Activated T-cell treated with anti-CD3 and anti-CD28 coated beads, Interleukin-2, amount 50 U/mL, for 24 hours (primary cell): Measurements from ENCODE around the gene ACADL.
A peak's percentile ranks its signal among the peaks of the same experiment; 100 is the strongest.

Experiments used
- DNase-seq: peaks from one replicate; pipeline ENCODE4 v3.0.0-alpha.2; 2020
- H3K27ac Mint-ChIP-seq: 2 replicates; pipeline ENCODE4 v1.8.0; 2020; ENCODE audit warnings: mild to moderate bottlenecking, mixed read lengths
- H3K27me3 Mint-ChIP-seq: 2 replicates; pipeline ENCODE4 v1.8.0; 2020; ENCODE audit warnings: mixed read lengths
- H3K36me3 Mint-ChIP-seq: 2 replicates; pipeline ENCODE4 v1.8.0; 2020; ENCODE audit warnings: low read depth, mixed read lengths
- H3K4me1 Mint-ChIP-seq: 2 replicates; pipeline ENCODE4 v1.8.0; 2020; ENCODE audit warnings: low read depth, mixed read lengths
- H3K4me3 Mint-ChIP-seq: 2 replicates; pipeline ENCODE4 v1.8.0; 2020; ENCODE audit warnings: mild to moderate bottlenecking, moderate library complexity, mixed read lengths
- H3K9me3 Mint-ChIP-seq: 2 replicates; pipeline ENCODE4 v1.8.0; 2020; ENCODE audit warnings: mixed read lengths

The ACADL gene

DNA sequence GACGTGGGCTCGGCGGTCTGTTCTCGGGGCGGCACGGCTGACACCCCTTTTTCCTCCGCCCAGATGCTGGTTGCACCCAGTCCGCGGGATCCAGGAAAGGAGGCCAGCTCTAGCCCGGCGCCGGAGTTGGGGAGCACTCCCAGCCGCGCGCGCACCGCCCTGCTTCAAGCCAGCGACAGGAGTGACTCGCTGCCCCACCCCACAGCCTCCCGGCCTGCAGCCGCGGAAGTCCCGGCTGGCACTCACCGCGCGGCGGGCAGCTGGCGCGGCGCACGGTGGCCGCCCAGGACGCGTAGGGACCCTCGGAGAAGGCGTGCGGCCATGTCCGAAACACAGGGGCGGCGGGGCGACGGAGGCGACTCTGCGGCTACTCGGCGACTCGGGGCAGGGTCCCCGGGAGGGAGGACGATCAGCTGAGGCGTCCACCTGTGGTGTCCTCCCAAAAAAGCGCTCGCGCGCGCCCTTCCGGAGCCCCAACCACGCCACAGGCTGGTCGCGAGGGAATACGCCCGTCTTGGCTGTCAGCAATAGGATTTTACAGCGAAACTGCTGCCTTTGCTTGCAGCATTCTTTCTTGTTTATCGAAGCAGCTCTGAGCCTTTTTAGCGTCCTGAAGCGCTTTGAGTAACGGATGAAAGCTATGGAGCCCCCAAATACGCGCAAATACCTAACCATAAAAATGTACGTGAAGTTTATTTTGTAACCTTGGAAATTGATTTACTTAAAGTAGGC is at the start of gene ACADL:
ACADL (minus strand) TSS at position 507 of the 732 bp plus-strand sequence; CDS start at position 323, 184 bp downstream.
- peak; percentile 31 for DNase-seq
- Mint-ChIP-seq H3K27ac (no peak within 1 kb of the TSS), H3K9me3 (no peaks in the 10 kb centered on the region), H3K27me3 (peaks cover 77% of the 10 kb centered on the region), H3K4me1 (peaks cover 10% of the 10 kb centered on the region), H3K4me3 (peak within 1 kb of the TSS; percentile 34), H3K36me3 (no peaks in the 10 kb centered on the region)

GRCh38 chr2:210271300-210271699 is 46.1 kb upstream of the ACADL start:
- no peaks in the 10 kb centered on the region for H3K36me3 Mint-ChIP-seq
- H3K27ac Mint-ChIP-seq = no peak overlapping the region
- H3K4me3 Mint-ChIP-seq = no peak overlapping the region
- H3K9me3 Mint-ChIP-seq = no peaks in the 10 kb centered on the region
- no peak for DNase-seq
- no peaks in the 10 kb centered on the region for H3K4me1 Mint-ChIP-seq
- H3K27me3 Mint-ChIP-seq = peaks cover 3% of the 10 kb centered on the region

DNA sequence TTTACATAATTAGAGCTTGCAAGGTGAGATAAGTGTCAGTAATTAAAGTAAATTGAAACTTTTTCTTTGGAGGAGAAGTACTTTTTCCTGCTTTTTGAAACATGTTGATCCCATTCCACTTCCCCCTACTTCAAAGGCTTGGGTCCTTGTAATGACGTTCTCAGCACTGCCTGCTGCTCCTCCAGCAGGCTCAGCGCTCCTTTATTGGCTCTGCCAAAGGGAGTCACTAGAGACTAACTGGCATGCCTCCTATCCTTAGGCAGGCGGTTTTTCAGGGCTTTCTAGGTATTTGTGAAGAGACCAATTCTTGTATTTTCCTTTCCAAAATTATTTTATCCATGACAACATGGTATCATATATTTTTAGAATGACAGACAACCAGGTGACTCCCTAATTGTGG is 43.9 kb upstream of the ACADL start:
- no peak for DNase-seq
- H3K36me3 Mint-ChIP-seq = no peaks in the 10 kb centered on the region
- peaks cover 5% of the 10 kb centered on the region for H3K27me3 Mint-ChIP-seq
- H3K27ac Mint-ChIP-seq = no peak overlapping the region
- no peak overlapping the region for H3K4me3 Mint-ChIP-seq
- H3K9me3 Mint-ChIP-seq = no peaks in the 10 kb centered on the region
- no peaks in the 10 kb centered on the region for H3K4me1 Mint-ChIP-seq

GRCh38 chr2:210268281-210268680 is 43.0 kb upstream of the ACADL start:
- no peaks in the 10 kb centered on the region for H3K4me1 Mint-ChIP-seq
- H3K4me3 Mint-ChIP-seq = no peak overlapping the region
- peaks cover 5% of the 10 kb centered on the region for H3K27me3 Mint-ChIP-seq

DNA sequence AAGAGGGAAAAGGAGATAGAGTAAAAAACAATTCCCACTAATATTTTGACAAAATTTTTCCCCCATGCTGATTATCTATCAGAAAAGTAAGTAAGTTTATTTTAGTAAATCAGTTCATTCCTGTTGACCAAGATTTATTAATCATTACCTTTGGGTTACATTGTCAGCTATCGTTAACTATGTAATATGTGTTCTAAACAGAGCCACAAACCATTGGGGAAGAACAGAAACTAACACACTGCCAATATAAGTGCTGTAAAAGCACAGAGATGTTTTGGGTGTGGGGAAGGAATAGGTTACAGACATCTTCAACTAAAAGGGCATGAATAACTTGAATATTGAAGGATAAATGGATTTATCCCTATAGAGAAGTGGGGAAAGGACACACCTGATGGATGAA is 42.5 kb upstream of the ACADL start:
- no peaks in the 10 kb centered on the region for H3K36me3 Mint-ChIP-seq
- peaks cover 5% of the 10 kb centered on the region for H3K27me3 Mint-ChIP-seq
- no peaks in the 10 kb centered on the region for H3K4me1 Mint-ChIP-seq
- no peak overlapping the region for H3K27ac Mint-ChIP-seq
- no peak overlapping the region for H3K4me3 Mint-ChIP-seq
- no peaks in the 10 kb centered on the region for H3K9me3 Mint-ChIP-seq
- DNase-seq = no peak

More at GRCh38 chr2:210268281-210268680, 43.0 kb upstream of the ACADL start:
- Mint-ChIP-seq H3K9me3 (no peaks in the 10 kb centered on the region), H3K36me3 (no peaks in the 10 kb centered on the region), H3K27ac (no peak overlapping the region)
- DNase-seq = no peak

DNA sequence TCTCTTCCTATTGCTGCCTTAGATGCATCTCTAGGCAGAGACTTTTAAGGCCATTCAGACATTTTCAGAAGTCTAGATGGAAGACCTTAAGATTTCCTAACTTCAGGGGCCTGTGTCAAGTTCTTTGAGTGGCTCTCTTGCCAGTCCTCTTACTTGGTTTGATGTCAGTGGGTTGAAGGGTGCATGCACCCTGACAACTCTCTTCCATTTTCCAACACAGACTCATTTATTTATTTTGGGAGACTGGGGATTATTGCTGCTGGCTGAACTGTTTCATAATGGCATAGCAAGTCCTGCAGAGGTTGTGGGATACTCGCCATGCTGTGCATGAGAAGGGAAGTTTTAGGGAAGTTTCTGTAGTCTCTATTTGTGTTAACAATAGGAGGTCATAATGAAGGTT is 39.0 kb upstream of the ACADL start:
- Mint-ChIP-seq H3K4me3 (no peak overlapping the region), H3K9me3 (no peaks in the 10 kb centered on the region), H3K27me3 (peaks cover 5% of the 10 kb centered on the region), H3K27ac (no peak overlapping the region), H3K36me3 (no peaks in the 10 kb centered on the region), H3K4me1 (no peaks in the 10 kb centered on the region)
- DNase-seq = no peak

DNA sequence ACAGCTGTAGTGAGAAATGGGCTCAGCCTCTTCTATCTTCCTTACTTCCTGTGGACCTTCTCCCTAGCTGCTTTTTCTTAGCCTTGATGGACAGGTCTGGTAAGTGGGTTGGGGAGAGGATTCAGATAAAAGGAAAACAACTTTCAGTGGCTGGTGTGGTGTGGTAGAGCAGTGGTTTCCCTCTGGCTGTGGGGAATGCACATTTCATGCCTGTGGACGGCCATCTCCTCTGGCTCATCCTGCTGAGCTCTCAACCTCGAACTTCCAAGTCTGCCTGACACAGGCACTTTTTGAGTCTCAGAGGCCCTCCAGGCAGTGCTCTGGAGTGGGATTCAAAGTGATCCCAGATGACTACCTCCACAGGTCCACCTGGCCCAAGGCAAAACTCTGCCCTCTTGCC is 38.6 kb upstream of the ACADL start:
- H3K27me3 Mint-ChIP-seq = peaks cover 5% of the 10 kb centered on the region

GRCh38 chr2:210262036-210262435 is 36.8 kb upstream of the ACADL start:
- no peaks in the 10 kb centered on the region for H3K9me3 Mint-ChIP-seq
- DNase-seq = no peak
- no peaks in the 10 kb centered on the region for H3K4me1 Mint-ChIP-seq
- no peak overlapping the region for H3K4me3 Mint-ChIP-seq
- peaks cover 6% of the 10 kb centered on the region for H3K27me3 Mint-ChIP-seq
- no peak overlapping the region for H3K27ac Mint-ChIP-seq
- no peaks in the 10 kb centered on the region for H3K36me3 Mint-ChIP-seq

More for the DNA sequence above, 38.6 kb upstream of the ACADL start:
- H3K36me3 Mint-ChIP-seq = no peaks in the 10 kb centered on the region
- DNase-seq = no peak
- H3K27ac Mint-ChIP-seq = no peak overlapping the region
- H3K9me3 Mint-ChIP-seq = no peaks in the 10 kb centered on the region
- no peak overlapping the region for H3K4me3 Mint-ChIP-seq
- H3K4me1 Mint-ChIP-seq = no peaks in the 10 kb centered on the region

- H3K4me3 Mint-ChIP-seq = no peak overlapping the region
- DNase-seq = no peak
- H3K9me3 Mint-ChIP-seq = no peaks in the 10 kb centered on the region
- H3K27ac Mint-ChIP-seq = no peak overlapping the region
- no peaks in the 10 kb centered on the region for H3K4me1 Mint-ChIP-seq
- peaks cover 7% of the 10 kb centered on the region for H3K27me3 Mint-ChIP-seq
- no peaks in the 10 kb centered on the region for H3K36me3 Mint-ChIP-seq
Measured at GRCh38 chr2:210259687-210260086, 34.4 kb upstream of the ACADL start.

DNA sequence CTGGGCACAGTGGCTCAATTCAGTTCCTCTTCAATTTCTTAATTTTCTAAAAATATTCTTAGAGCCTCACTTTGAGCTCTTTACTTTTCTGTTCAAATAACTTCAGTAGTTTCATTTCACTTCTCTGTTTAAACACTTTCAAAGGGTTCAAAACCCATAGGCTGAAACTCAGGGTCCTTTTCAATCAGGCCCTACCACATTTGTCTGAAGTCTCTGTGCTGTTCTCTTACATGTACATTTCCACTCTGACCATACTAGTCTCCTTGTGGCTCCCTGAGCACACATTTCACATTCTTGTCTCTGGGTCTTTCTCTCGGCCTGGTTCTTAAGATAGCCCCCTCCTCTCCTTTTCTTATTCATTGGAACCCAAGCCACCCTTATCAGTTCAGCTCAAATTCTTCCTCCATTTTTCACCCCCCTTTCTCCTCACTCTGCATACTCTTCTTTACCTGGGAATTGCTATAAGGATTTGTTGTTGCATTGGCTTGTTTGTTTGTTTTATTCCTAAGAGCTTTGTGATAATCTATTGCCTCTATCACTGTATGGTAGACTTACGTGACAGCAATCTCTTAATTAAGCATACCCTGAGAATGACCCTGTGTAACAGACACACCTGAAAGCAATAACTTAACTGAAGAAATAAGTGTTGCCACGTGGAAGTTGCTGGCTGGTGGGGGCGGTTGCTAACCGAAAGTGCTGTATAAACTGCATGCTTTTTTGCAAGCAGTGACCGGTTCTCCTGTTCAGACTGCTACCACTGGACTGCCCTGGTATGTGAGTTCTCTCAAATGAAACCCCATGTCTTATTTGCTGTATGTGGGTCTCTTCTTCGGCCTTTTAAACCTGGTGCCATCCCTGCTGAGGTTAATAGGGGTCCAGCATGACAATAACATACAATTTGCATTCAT is 27.7 kb upstream of the ACADL start:
- H3K4me1 Mint-ChIP-seq = no peaks in the 10 kb centered on the region
- no peaks in the 10 kb centered on the region for H3K36me3 Mint-ChIP-seq
- no peak overlapping the region for H3K27ac Mint-ChIP-seq
- H3K4me3 Mint-ChIP-seq = no peak overlapping the region
- no peak for DNase-seq
- no peaks in the 10 kb centered on the region for H3K9me3 Mint-ChIP-seq
- peaks cover 2% of the 10 kb centered on the region for H3K27me3 Mint-ChIP-seq

DNA sequence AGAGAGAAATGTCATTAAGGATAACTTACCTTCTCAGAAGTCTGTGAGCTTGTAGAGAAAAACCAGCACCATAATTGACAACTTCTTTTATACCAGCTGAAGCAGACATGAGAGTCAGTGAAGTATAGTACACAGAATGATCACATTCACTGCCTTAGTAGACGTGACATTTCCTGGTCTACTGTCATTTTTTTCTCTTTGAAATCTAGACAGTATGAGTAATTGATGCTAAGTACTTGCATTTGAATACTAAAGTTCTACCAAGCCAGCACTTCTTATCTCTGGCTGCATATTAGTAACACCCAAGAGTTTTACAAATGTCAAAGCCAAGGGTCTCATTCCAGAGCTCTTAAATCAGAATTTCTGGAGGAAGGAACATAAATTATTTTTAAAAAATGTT is 25.4 kb upstream of the ACADL start:
- Mint-ChIP-seq H3K36me3 (no peaks in the 10 kb centered on the region), H3K4me1 (no peaks in the 10 kb centered on the region), H3K9me3 (no peaks in the 10 kb centered on the region), H3K27me3 (no peaks in the 10 kb centered on the region), H3K4me3 (no peak overlapping the region), H3K27ac (no peak overlapping the region)
- no peak for DNase-seq

- Mint-ChIP-seq H3K36me3 (no peaks in the 10 kb centered on the region), H3K4me1 (no peaks in the 10 kb centered on the region), H3K4me3 (no peak overlapping the region), H3K9me3 (no peaks in the 10 kb centered on the region), H3K27me3 (peaks cover 30% of the 10 kb centered on the region), H3K27ac (no peak overlapping the region)
- DNase-seq = no peak
Measured at GRCh38 chr2:210233487-210233886, 8.2 kb upstream of the ACADL start.

DNA sequence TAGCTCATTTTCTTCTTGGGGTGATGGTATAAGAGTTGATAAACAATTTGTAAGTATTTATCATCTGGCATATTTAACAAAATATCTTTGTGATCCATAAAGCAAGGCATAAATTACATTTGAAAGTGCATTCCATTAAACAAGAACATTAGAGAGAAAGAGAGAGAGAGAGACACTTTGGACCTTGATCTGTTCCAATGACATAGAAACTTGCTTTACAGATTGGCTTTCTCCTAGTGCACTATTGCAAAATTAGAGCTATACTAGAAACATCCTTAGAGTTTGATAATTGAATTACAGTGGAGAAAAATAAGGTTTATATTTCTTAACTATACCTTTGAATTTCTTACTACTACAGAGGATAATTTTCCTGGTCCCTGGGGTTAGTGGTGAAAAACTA is 5.7 kb upstream of the ACADL start:
- Mint-ChIP-seq H3K36me3 (no peaks in the 10 kb centered on the region), H3K9me3 (no peaks in the 10 kb centered on the region), H3K4me3 (no peak overlapping the region), H3K27ac (no peak overlapping the region), H3K27me3 (peaks cover 42% of the 10 kb centered on the region), H3K4me1 (no peaks in the 10 kb centered on the region)
- DNase-seq = no peak

DNA sequence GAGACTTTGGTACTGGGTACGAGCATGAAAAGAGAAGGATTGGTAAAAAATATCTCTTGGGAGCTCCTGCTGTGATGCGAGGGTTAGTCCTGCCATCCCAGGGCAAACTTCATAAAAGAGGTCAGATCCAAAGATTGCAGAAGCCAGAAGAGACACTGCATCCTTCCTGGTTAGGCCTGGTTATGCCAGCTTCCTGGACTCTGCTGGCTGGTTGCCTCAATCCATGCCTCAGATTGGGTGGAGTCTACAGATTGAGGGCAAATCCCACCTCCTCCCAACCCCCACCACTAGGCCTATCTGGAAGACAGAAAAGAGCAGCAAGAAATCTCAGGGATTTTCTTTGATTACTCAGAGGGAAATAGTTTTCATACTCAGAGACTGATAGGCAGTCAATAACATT is 5.3 kb upstream of the ACADL start:
- no peak overlapping the region for H3K27ac Mint-ChIP-seq

DNA sequence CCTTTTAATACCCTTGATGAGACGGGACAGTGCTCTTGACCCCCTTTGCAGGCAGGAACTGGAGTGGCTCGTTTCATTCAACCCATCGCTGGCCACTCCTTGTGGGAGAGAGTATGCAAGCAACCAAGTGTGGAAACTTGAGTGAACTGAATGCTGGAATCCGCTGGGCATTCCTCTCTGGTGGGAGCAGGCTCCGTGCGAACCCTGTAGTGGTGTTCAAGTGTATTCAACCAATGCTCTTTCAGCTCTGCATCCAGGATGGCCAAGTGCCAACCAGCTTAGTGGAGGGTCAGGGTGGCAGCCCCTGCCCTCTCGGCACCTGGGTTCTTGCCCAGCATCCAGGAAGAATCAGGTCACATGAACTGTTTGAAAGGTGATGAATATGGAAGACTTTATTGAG is 3.3 kb upstream of the ACADL start:
- no peaks in the 10 kb centered on the region for H3K9me3 Mint-ChIP-seq
- DNase-seq = no peak
- H3K27me3 Mint-ChIP-seq = peaks cover 59% of the 10 kb centered on the region
- H3K4me3 Mint-ChIP-seq = no peak overlapping the region
- H3K36me3 Mint-ChIP-seq = no peaks in the 10 kb centered on the region
- H3K4me1 Mint-ChIP-seq = peaks cover 10% of the 10 kb centered on the region
- H3K27ac Mint-ChIP-seq = no peak overlapping the region

More for the DNA sequence above, 5.3 kb upstream of the ACADL start:
- H3K27me3 Mint-ChIP-seq = peaks cover 47% of the 10 kb centered on the region
- no peak overlapping the region for H3K4me3 Mint-ChIP-seq
- H3K36me3 Mint-ChIP-seq = no peaks in the 10 kb centered on the region
- H3K4me1 Mint-ChIP-seq = no peaks in the 10 kb centered on the region
- no peak for DNase-seq
- no peaks in the 10 kb centered on the region for H3K9me3 Mint-ChIP-seq
